Spleen (tissue), 7 donors: ENCODE results near the gene KAT5.
"Not testable (repeated sequence)": the region's sequence is repeated elsewhere in the genome, so short reads cannot be mapped to it uniquely, and the experiment has no call there.

ENCODE experiments used
- CTCF ChIP-seq, 11 experiments: fragments of 200-600 bp in 7 of 11; fragments of 450-650 bp in 4 of 11; sonication (generic) in 4 of 11; IDR thresholded peaks in 8 of 11; conservative IDR thresholded peaks in 3 of 11; 1 replicate in 7 of 11; 2 replicates in 4 of 11; pipeline versions ENCODE4 v1.4.0 to v1.8.0; 2016 to 2021; ENCODE audit warnings: antibody characterized with exemption in 11 of 11, inconsistent platforms in 4 of 11, mild to moderate bottlenecking in 1 of 11
- POLR2A ChIP-seq, 3 donors: fragments of 450-650 bp; IDR thresholded peaks; one replicate each; pipeline ENCODE4 v1.5.1; 2017; ENCODE audit warnings: antibody characterized with exemption in 3 of 3, mild to moderate bottlenecking in 1 of 3
- donor health status: DM: no; HTN: no; CAD: no; lungs with moderate emphysema.
- donor health status: DM: no; HTN: no; CAD: no.
- donor health status: DM: no; HTN: no; CAD: no.

GRCh38 chr11:65706303-65706763, 5.7 kb upstream of the KAT5 start:
- TF ChIP-seq CTCF (IDR thresholded peaks at IDR 0.05 in 8 of 11, conservative IDR thresholded peaks at IDR 0.05 in 3 of 11) = peak; percentile 32 to 88 (median 82)
- TF ChIP-seq POLR2A (IDR thresholded peaks at IDR 0.05) = not testable (repeated sequence)
